B cell (primary cell): Measurements from ENCODE around the gene MAN1B1. TPM values are rescaled to one million over a fixed set of nuclear protein-coding genes. Genes with fewer than 3 reads are reported as not detected.

Experiments used
- ATAC-seq: fragments of 200-7000 bp; cut with Tn5 transposase; one replicate; pipeline ENCODE4 v1.10.0; 2021; ENCODE audit warnings: low read depth, mild to moderate bottlenecking, moderate number of reproducible peaks, moderate library complexity
- CTCF ChIA-PET: fragments of 350-600 bp; sonication (Branson Sonifier 250); formaldehyde crosslinking; loops from one replicate; lab custom pipeline; 2021; ENCODE audit warnings: antibody characterized with exemption, inconsistent platforms; lab: Charles Lee
- POLR2A ChIA-PET: fragments of 350-600 bp; sonication (Branson Sonifier 250); formaldehyde crosslinking; loops from one replicate; lab custom pipeline; 2021; ENCODE audit warnings: antibody characterized with exemption; lab: Charles Lee
- DNase-seq: peaks from one replicate; pipeline ENCODE4 v3.0.0; 2013
- H2AFZ ChIP-seq: 2 replicates; pipeline ENCODE4 v1.6.1; 2012; ENCODE audit warnings: mild to moderate bottlenecking, low read depth, low read length; ENCODE audit not compliant: insufficient read depth, poor library complexity, severe bottlenecking
- H3K27ac ChIP-seq, 2 donors: 1 replicate in 1 of 2; 2 replicates in 1 of 2; pipeline ENCODE4 v1.5.1; 2012 to 2013; ENCODE audit warnings: low read length in 2 of 2, mild to moderate bottlenecking in 2 of 2, moderate library complexity in 1 of 2
- H3K27me3 ChIP-seq, 4 experiments: fragments of 200-600 bp in 1 of 4; sonication (generic) in 1 of 4; replicated peaks in 1 of 4; 1 replicate in 2 of 4; 2 replicates in 2 of 4; pipeline versions ENCODE4 v1.6.1 to v1.7.0; 2013 to 2016; ENCODE audit warnings: low read length in 3 of 4, mild to moderate bottlenecking in 2 of 4, mixed read lengths in 1 of 4, moderate library complexity in 1 of 4; ENCODE audit not compliant: insufficient read depth in 4 of 4, control insufficient read depth in 3 of 4; ENCODE audit errors: control extremely low read depth in 1 of 4
- H3K36me3 ChIP-seq, 2 experiments: replicated peaks in 1 of 2; 1 replicate in 1 of 2; 2 replicates in 1 of 2; pipeline versions ENCODE4 v1.6.1 to v1.7.1; 2013; ENCODE audit warnings: low read length in 1 of 2; ENCODE audit not compliant: insufficient read depth in 2 of 2, control insufficient read depth in 1 of 2; ENCODE audit errors: control extremely low read depth in 1 of 2, extremely low read depth in 1 of 2
- H3K4me1 ChIP-seq, 2 donors: fragments of 200-600 bp in 1 of 2; sonication (generic) in 1 of 2; 1 replicate in 1 of 2; 2 replicates in 1 of 2; pipeline versions ENCODE4 v1.5.1 to v1.6.1; 2013 to 2017; ENCODE audit warnings: low read length in 2 of 2; ENCODE audit not compliant: control insufficient read depth in 2 of 2, insufficient read depth in 2 of 2
- H3K4me2 ChIP-seq: replicated peaks from 2 replicates; pipeline ENCODE3; 2012; ENCODE audit warnings: mild to moderate bottlenecking, low read depth, low read length; ENCODE audit not compliant: poor library complexity, severe bottlenecking
- H3K4me3 ChIP-seq, 5 experiments: fragments of 200-600 bp in 1 of 5; sonication (generic) in 1 of 5; 1 replicate in 3 of 5; 2 replicates in 2 of 5; pipeline versions ENCODE4 v1.5.1 to v1.7.0; 2011 to 2016; ENCODE audit warnings: low read length in 4 of 5, mild to moderate bottlenecking in 4 of 5, low read depth in 2 of 5, control low read depth in 1 of 5, moderate library complexity in 1 of 5; ENCODE audit not compliant: insufficient read depth in 1 of 5; ENCODE audit errors: control extremely low read depth in 1 of 5, extremely low read depth in 1 of 5
- H3K79me2 ChIP-seq: fragments of 200-600 bp; sonication (generic); one replicate; pipeline ENCODE4 v1.6.0; 2016; ENCODE audit warnings: low read length; ENCODE audit not compliant: control insufficient read depth, insufficient read depth
- H3K9ac ChIP-seq: fragments of 200-600 bp; sonication (generic); 2 replicates; pipeline ENCODE4 v1.6.1; 2017; ENCODE audit warnings: mild to moderate bottlenecking, low read length, moderate library complexity
- H3K9me3 ChIP-seq, 3 donors: one replicate each; pipeline versions ENCODE4 v1.6.1 to v1.7.1; 2013; ENCODE audit warnings: low read length in 2 of 3; ENCODE audit not compliant: control insufficient read depth in 2 of 3, insufficient read depth in 1 of 3; ENCODE audit errors: control extremely low read depth in 1 of 3
- H4K20me1 ChIP-seq: 2 replicates; pipeline ENCODE4 v1.6.0; 2012; ENCODE audit warnings: mild to moderate bottlenecking, low read length; ENCODE audit not compliant: insufficient read depth, control insufficient read depth, poor library complexity, severe bottlenecking
- H3K27ac Mint-ChIP-seq: one replicate; pipeline ENCODE4 v1.8.0; 2021; ENCODE audit warnings: mixed read lengths
- H3K27me3 Mint-ChIP-seq: one replicate; pipeline ENCODE4 v1.8.0; 2021; ENCODE audit warnings: mixed read lengths
- H3K4me1 Mint-ChIP-seq: one replicate; pipeline ENCODE4 v1.8.0; 2021; ENCODE audit warnings: mixed read lengths
- H3K4me3 Mint-ChIP-seq: one replicate; pipeline ENCODE4 v1.8.0; 2021; ENCODE audit warnings: mixed read lengths
- H3K9me3 Mint-ChIP-seq: one replicate; pipeline ENCODE4 v1.8.0; 2022; ENCODE audit warnings: mixed read lengths; ENCODE audit not compliant: insufficient read depth
- EZH2 ChIP-seq: IDR thresholded peaks from 2 replicates; pipeline ENCODE4 v1.6.1; 2012; ENCODE audit warnings: borderline replicate concordance, low read depth, mild to moderate bottlenecking, moderate library complexity, low read length; ENCODE audit not compliant: insufficient read depth, poor library complexity, severe bottlenecking
- WGBS: methylation state at CpG from one replicate; pipeline ENCODE4 v1.1.5; 2013; ENCODE audit warnings: missing lambda C conversion rate; ENCODE audit not compliant: insufficient coverage; 5-methylcytosine and 5-hydroxymethylcytosine counted together
- intact Hi-C: fragments of 100-400 bp; cut with micrococcal nuclease; formaldehyde crosslinking; loops from one replicate; pipeline ENCODE4 v1.10.0; 2022
- polyA plus RNA-seq: library from polyadenylated mRNA; depleted of rRNA; stranded (reverse); fragments of >200 nt; gene quantifications from 2 replicates; pipeline ENCODE4 v1.2.3, GENCODE V29; 2012
- total RNA-seq, 2 donors: library from RNA; stranded (reverse); fragments of 120-200 nt in 1 of 2; gene quantifications; 1 replicate in 1 of 2; 2 replicates in 1 of 2; pipeline versions ENCODE4 v1.2.3 to v1.2.4, GENCODE V29; 2013 to 2022
- TF ChIP-seq, protein P1 (sequence below): fragments of 200-600 bp; IDR thresholded peaks from one replicate; pipeline ENCODE4 v1.8.0; 2022; ENCODE audit warnings: antibody characterized with exemption, mild to moderate bottlenecking

Gene MAN1B1
- total and polyA plus RNA-seq, 2 donors (not counting 1 experiment from before 2014, with no cell fraction given), result 47.0 to 68.4 TPM

DNA sequence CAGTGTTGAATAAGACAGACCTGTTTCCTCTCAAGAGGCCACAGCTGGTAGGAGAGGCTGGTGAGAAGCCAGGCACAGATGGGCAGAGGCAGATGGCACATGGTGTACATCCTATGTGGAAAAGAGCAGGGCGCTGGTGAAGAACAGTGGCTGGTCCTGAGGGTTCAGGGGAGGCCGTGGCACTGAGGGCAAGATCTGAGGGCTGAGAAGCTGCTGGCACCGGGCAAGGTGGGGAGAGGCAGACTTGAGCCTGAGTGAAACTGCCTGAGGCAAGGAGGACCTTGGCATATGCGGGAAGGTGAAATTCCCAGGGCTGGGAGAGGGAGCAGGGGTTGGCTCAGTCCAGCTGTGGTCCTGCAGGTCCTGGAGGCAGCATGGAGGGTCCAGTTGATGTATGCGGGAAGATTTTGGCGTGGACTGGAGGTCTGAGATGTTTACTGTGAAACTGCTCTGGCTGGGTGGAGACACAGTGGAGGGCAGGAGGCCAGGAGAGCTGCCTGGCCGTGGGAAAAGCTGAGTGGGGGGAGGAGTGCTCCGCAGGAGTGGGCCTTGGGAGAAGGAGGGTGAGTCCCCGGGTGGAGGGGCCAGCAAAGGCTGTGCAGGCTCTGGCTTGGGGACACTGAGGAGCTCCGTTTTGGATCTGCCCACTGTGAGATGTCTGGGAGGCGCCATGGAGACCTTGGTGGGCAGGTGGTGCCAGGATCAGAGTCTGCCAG, 2.6 kb downstream of the MAN1B1 start:
- H3K9me3 ChIP-seq, result no peaks in the 10 kb centered on the region
- H3K9ac ChIP-seq, result no peak overlapping the region
- no peak overlapping the region for H2AFZ ChIP-seq
- H4K20me1 ChIP-seq, result peaks cover 4% of the 10 kb centered on the region
- intact Hi-C loops, result loop anchor here (5.0 kb wide), 1 partner anchor 38 kb away; no protein-coding TSS in a partner anchor
- H3K79me2 ChIP-seq, result peaks cover 28% of the 10 kb centered on the region
- no peaks in the 10 kb centered on the region for H3K27me3 Mint-ChIP-seq
- no peak overlapping the region for H3K4me3 ChIP-seq
- DNase-seq (no peak), ATAC-seq (no peak)
- peaks cover 27% of the 10 kb centered on the region for H3K4me1 Mint-ChIP-seq
- H3K27ac ChIP-seq, result no peak overlapping the region
- H3K4me2 ChIP-seq, result no peak overlapping the region
- H3K4me1 ChIP-seq, result peaks cover 18 to 27% of the 10 kb centered on the region in 2 donors
- TF ChIP-seq EZH2, result no peak
- TF ChIP-seq, protein P1, sequence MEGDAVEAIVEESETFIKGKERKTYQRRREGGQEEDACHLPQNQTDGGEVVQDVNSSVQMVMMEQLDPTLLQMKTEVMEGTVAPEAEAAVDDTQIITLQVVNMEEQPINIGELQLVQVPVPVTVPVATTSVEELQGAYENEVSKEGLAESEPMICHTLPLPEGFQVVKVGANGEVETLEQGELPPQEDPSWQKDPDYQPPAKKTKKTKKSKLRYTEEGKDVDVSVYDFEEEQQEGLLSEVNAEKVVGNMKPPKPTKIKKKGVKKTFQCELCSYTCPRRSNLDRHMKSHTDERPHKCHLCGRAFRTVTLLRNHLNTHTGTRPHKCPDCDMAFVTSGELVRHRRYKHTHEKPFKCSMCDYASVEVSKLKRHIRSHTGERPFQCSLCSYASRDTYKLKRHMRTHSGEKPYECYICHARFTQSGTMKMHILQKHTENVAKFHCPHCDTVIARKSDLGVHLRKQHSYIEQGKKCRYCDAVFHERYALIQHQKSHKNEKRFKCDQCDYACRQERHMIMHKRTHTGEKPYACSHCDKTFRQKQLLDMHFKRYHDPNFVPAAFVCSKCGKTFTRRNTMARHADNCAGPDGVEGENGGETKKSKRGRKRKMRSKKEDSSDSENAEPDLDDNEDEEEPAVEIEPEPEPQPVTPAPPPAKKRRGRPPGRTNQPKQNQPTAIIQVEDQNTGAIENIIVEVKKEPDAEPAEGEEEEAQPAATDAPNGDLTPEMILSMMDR, result no peak
- H3K4me3 Mint-ChIP-seq, result no peak overlapping the region
- POLR2A ChIA-PET, result interaction anchor here (1.1 kb wide), 1 partner anchor 26 kb away, joined by 3 read pairs; no protein-coding TSS in a partner anchor
- no peaks in the 10 kb centered on the region for H3K9me3 Mint-ChIP-seq
- H3K27ac Mint-ChIP-seq, result no peak overlapping the region
- peaks cover 4 to 24% of the 10 kb centered on the region in 2 experiments for H3K36me3 ChIP-seq
- CTCF ChIA-PET, result interaction anchor here (1.3 to 1.7 kb wide), 2 partner anchors 18 to 43 kb away, joined by 3 to 5 read pairs; partner anchors contain the start of gene NPDC1
- H3K27me3 ChIP-seq, result no peaks in the 10 kb centered on the region
- 95% methylated on average over 11 of the region's 11 CpGs for WGBS
